CD4-positive, alpha-beta T cell treated with Interleukin-10 for 1 hour (primary cell): ENCODE results near the gene CCDC183.
"Not testable (repeated sequence)": the region's sequence is repeated elsewhere in the genome, so short reads cannot be mapped to it uniquely, and the experiment has no call there.

Experiments used
- DNase-seq: peaks from one replicate; pipeline ENCODE4 v3.0.0-alpha.2; 2020

Gene CCDC183

GRCh38 chr9:136796238-136796774, at the start of gene CCDC183:
TSS of gene CCDC183 (plus strand) at chr9:136796338. CDS start at chr9:136796398, 60 bp downstream.
- no peak for DNase-seq

- no peak for DNase-seq
These were observed 49.5 kb upstream of the CCDC183 start for GRCh38 chr9:136746621-136747020.

- DNase-seq: no peak
These were observed 48.7 kb upstream of the CCDC183 start for GRCh38 chr9:136747161-136748060.

- no peak for DNase-seq
These were observed 47.9 kb upstream of the CCDC183 start, which contains the start of gene LCN6 for GRCh38 chr9:136748201-136748600. TSS of gene LCN6 (minus strand) at chr9:136748525. CDS start at chr9:136748483, 42 bp downstream.

- no peak for DNase-seq
These were observed 47.2 kb upstream of the CCDC183 start for GRCh38 chr9:136748666-136749611.

GRCh38 chr9:136750526-136750925, 45.6 kb upstream of the CCDC183 start:
- DNase-seq: no peak

- no peak for DNase-seq
These were observed 44.9 kb upstream of the CCDC183 start for GRCh38 chr9:136751244-136751643.

- no peak for DNase-seq
These were observed 44.3 kb upstream of the CCDC183 start for GRCh38 chr9:136751814-136752213.

GRCh38 chr9:136753371-136754058, 42.6 kb upstream of the CCDC183 start:
- DNase-seq: no peak

DNA sequence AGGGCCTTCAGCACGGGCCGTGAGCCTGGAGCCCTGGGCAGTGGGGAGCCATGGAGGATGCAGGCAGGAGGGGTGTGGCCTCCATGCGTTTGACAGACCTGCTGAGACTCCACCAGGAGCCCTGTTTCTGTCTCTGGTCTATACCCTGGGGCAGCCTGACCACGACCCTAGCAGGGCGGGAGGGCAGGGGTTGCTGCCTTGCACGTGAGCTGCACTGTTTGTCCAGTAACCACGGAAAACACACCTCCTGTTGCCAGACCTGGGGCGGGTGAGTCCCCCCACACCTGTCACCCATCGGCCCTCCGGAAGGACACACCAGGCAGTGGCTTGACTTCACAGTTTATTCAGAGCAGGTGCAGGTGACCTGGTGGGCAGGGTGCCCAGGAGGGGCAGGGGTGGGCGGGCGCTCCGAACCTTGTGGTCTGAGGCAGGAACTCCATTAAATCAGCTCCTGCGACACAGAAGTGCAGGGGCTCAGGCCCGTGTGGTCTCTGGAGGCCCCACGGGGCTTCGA, 42.0 kb upstream of the CCDC183 start:
- DNase-seq: no peak

DNA sequence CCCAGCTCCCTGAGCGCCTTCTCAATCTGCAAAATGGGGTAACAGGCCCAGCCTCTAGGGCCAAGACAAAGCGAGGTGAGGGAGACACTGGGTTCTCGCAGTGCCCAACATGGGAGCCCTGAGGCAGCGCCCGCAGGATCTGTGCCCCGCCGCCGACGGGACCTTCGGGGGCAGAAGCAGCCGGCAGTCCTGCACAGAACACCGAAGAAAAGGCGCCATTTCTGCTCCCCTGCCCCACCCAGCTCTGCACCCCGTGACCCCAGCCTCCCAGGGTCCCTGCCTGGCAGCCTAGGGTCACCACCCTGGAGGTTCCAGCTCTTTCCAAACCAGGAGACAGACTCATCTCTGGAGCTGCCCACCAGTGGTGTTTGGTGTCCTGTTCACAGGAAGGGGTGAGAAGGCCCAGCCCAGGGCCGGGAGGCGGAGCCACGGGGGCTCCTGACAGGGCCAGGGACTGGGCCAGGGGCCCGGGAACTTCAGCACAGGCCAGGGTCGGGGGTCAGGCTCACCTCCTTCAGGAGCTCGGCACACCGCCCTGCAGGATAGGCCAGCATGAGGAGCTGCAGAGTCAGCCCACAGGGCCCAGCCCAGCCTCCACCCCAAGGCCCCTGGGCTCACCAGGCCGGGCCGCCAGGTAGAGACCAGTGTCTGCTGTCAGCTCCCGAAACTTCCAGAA, 41.4 kb upstream of the CCDC183 start:
- DNase-seq: no peak

DNA sequence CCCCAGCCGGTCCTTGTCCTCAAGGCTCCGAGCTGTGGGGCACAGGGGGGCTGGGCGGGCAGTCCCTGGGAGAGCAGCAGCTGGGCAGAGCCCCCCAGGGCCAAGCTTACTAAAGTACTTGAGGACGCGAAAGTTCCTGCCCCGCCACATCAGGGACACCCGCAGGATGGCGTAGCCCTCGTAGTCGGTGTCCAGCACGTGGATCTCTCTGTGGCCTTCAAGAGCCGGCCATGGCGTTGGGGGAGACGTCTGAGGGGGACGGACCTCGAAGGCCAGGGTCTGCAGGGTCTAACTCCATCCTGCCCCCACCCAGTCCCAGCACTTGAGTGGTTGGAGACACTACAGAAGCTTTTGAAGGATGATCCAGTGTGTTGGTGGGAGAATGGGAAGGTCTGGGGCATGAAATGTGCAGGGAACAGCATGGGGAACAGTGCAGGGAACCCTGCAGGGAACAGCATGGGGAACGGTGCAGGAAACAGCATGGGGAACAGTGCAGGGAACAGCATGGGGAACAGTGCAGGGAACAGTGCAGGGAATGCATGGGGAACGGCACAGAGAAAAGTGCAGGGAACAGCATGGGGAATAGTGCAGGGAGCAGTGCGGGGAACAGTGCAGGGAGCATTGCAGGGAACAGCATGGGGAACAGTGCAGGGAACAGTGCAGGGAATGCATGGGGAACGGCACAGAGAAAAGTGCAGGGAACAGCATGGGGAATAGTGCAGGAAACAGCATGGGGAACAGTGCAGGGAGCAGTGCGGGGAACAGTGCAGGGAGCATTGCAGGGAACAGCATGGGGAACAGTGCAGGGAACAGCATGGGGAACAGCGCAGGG, 40.6 kb upstream of the CCDC183 start:
- DNase-seq: not testable (repeated sequence)

- no peak for DNase-seq
These were observed 40.1 kb upstream of the CCDC183 start for GRCh38 chr9:136756134-136756438.

DNA sequence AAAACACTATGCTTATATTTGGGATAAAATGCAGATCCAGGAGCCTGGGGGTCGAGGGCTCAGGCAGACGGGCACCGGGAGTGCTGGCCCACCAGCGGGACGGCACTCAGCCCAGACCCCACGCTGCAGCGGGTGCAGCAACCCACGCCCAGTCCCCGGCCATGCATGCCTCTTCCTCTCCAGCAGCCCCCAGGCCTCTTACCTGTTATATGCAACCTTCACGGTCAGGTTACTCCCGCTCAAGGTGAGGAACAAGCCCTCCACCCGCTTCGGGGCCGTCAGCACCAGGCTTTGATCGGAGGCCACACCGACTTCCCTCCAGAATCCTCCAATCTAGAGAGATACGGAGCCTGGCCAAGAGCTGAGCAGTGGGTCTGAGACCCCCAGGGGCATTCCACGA, 39.3 kb upstream of the CCDC183 start:
- DNase-seq: no peak

DNA sequence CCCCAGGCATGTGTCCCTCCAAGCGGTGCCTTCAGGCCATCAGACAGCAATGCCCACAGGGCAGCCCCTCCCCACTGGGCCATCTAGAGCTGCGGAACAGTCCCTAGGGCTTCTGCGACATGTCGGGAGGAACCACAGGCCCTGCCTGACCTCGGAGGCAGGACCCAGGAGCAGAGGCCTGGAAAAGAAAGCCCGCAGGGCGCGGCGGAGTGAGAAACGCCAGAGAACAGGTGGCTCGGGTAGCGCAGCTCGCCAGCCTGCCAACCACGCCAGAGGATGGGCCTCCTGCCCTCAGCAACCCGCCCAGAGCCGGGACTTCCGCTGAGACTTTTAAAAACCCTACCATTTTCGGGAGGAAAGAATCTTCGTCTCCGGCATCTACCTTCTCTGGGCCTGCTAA, 38.8 kb upstream of the CCDC183 start:
- no peak for DNase-seq

- DNase-seq: no peak
These were observed 38.4 kb upstream of the CCDC183 start for GRCh38 chr9:136757751-136758140.

GRCh38 chr9:136759001-136759400, 37.1 kb upstream of the CCDC183 start:
- DNase-seq: no peak

DNA sequence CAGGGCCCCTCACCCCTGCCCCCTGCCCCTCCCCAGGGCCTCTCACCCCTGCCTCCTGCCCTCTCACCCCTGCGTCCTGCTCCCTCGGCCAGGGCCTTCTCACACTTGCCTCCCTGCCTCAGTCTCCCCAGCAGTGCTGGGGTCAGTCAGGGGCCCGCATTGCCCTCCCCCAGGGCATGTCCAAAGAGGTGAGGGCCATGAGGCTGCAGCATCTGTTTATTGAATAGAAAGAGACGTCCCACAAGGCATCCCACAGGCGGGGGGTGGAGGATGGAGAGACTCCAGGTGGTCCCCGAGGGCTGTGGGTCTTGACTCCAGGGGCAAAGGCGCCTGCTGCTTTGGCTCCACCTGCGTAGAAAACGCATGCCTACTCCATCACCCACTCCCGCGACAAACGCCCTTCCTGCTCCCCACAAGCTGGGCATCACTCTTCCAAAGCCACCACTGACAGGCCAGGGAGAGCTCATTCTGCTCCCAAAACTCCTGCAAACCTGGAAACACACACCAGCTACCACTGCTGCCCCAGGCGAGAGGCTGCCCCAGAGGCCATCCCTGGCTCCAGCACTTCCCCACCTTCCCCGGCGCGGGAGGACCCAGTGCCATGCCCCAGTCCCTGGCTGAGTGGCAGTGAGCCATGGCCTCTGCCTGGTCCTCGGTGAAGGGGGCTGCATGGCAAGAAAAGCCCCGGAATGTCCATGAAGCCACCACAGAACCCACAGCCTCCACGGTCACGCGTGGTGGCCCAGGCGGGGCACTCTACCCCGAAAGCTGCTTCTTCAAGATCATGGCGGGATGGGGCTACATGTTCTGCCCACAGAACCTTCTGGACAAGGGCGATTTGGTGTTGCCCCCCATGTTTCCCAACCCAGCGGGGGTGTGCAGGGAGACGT, 36.5 kb upstream of the CCDC183 start:
- no peak for DNase-seq

GRCh38 chr9:136760424-136760823, 35.7 kb upstream of the CCDC183 start:
- no peak for DNase-seq
